Measurements from ENCODE around the gene GOPC. TPM values are rescaled to one million over a fixed set of nuclear protein-coding genes. Genes with fewer than 3 reads are reported as not detected.

The GOPC gene
- total and polyA plus RNA-seq, 2 experiments from 2014 or later = 15.5 to 26.4 TPM

DNA sequence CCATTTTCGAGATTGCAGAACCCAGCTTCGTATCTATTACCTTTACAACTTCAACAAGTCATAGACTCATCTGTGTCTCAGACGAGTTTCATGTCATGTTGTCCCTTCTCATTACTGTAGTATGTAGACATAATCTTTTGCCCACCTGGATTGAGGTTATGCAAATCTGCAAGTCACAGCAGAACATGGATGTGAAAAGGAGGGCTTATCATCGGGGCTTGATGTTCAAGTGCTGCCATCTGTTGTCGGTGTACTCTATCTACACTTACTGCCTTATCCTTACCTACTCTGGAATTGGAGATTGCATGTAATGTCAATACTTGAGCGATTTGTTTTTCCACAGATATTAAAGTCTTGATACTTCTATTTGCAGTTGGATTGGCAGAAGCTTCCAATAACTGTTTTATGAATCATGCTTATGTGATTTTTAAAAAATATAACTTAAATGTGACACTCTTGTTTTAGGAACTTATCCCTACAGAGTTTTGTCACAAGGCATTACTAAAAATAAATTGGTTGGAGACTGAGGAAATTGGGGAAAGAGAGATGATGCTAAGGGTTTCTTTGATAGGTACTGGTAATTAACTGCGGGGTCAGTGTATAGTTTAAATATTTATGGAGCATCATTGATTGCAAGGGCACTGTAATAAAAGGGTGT is 3.0 kb upstream of the GOPC start:
- peaks cover 8% of the 10 kb centered on the region for H3K27me3 Mint-ChIP-seq (ENCODE audit: insufficient read depth, low read depth, poor library complexity)
- Histone ChIP-seq H3K27ac (ENCODE audit: low read depth) (no peak overlapping the region), H3K27me3 (ENCODE audit: insufficient read depth) (no peaks in the 10 kb centered on the region), H3K79me2 (replicated peaks; ENCODE audit: insufficient read depth) (peaks cover 17% of the 10 kb centered on the region), H3K4me2 (no peak overlapping the region), H2AFZ (no peak overlapping the region), H3K9me2 (ENCODE audit: insufficient read depth) (no peaks in the 10 kb centered on the region), H3K4me3 (no peak overlapping the region), H3F3A (replicated peaks; ENCODE audit: low read depth) (no peaks in the 10 kb centered on the region), H4K20me1 (replicated peaks; ENCODE audit: insufficient read depth) (no peaks in the 10 kb centered on the region), H3K36me3 (ENCODE audit: insufficient read depth) (no peaks in the 10 kb centered on the region), H3K4me1 (ENCODE audit: insufficient read depth) (peaks cover 6% of the 10 kb centered on the region; the same call in 1 of the 2 replicates)
- DNase-seq (ENCODE audit: low spot score) (peak; percentile 75), ATAC-seq (peak; percentile 33)
- H3K4me1 Mint-ChIP-seq = peaks cover 6% of the 10 kb centered on the region; the same call in 2 of the 3 replicates
- no peaks in the 10 kb centered on the region; the same call in 2 of the 3 replicates for H3K36me3 Mint-ChIP-seq (ENCODE audit: low read depth)
- H3K9me3 Mint-ChIP-seq = no peaks in the 10 kb centered on the region; the same call in 2 of the 3 replicates
- no peak for TF ChIP-seq ZNF331 (CRISPR knock-in tag; IDR thresholded peaks at IDR 0.05; ENCODE audit: low read depth)
- TF ChIP-seq, protein P1, sequence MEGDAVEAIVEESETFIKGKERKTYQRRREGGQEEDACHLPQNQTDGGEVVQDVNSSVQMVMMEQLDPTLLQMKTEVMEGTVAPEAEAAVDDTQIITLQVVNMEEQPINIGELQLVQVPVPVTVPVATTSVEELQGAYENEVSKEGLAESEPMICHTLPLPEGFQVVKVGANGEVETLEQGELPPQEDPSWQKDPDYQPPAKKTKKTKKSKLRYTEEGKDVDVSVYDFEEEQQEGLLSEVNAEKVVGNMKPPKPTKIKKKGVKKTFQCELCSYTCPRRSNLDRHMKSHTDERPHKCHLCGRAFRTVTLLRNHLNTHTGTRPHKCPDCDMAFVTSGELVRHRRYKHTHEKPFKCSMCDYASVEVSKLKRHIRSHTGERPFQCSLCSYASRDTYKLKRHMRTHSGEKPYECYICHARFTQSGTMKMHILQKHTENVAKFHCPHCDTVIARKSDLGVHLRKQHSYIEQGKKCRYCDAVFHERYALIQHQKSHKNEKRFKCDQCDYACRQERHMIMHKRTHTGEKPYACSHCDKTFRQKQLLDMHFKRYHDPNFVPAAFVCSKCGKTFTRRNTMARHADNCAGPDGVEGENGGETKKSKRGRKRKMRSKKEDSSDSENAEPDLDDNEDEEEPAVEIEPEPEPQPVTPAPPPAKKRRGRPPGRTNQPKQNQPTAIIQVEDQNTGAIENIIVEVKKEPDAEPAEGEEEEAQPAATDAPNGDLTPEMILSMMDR (conservative IDR thresholded peaks at IDR 0.05; ENCODE audit: low read depth in 2 of 2) = peak; percentile 71 to 91
- H3K4me3 Mint-ChIP-seq = no peak overlapping the region
- no peak overlapping the region for H3K27ac Mint-ChIP-seq

DNA sequence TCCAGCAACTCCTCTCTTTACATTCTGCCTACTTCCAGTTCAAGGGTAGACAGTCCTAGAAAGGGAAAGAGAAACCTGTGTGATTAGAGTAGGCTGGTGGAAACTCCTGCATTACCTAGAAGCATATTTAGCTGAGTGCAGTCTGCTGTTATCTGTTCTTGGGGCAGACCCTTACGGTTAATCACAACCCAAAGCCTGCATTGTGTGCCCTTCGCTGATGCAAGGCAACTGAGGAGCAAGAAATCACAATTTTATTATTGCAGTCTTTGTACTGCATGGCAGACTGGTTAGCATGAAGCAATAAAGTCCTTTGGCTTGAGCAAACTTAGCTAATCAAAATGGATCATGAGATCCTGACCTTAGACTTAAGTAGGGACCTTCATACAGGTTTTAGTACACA is 1.5 kb upstream of the GOPC start:
- Histone ChIP-seq H3K4me3 (no peak overlapping the region), H3F3A (replicated peaks; ENCODE audit: low read depth) (no peaks in the 10 kb centered on the region), H3K79me2 (replicated peaks; ENCODE audit: insufficient read depth) (peaks cover 32% of the 10 kb centered on the region), H3K9me2 (ENCODE audit: insufficient read depth) (no peaks in the 10 kb centered on the region), H3K27me3 (ENCODE audit: insufficient read depth) (no peaks in the 10 kb centered on the region), H3K4me2 (no peak overlapping the region), H3K4me1 (ENCODE audit: insufficient read depth) (peaks cover 6% of the 10 kb centered on the region), H2AFZ (no peak overlapping the region), H3K36me3 (ENCODE audit: insufficient read depth) (no peaks in the 10 kb centered on the region), H4K20me1 (replicated peaks; ENCODE audit: insufficient read depth) (no peaks in the 10 kb centered on the region), H3K27ac (ENCODE audit: low read depth) (no peak overlapping the region)
- Mint-ChIP-seq H3K9me3 (no peaks in the 10 kb centered on the region; the same call in 2 of the 3 replicates), H3K36me3 (ENCODE audit: low read depth) (peaks cover 3% of the 10 kb centered on the region), H3K4me3 (no peak overlapping the region), H3K4me1 (peaks cover 7% of the 10 kb centered on the region; the same call in 2 of the 3 replicates), H3K27ac (no peak overlapping the region), H3K27me3 (ENCODE audit: insufficient read depth, low read depth, poor library complexity) (peaks cover 8% of the 10 kb centered on the region)
- DNase-seq (ENCODE audit: low spot score) (no peak), ATAC-seq (no peak)
- no peak for TF ChIP-seq EZH2phosphoT487 (IDR thresholded peaks at IDR 0.05; ENCODE audit: unreplicated experiment)
- TF ChIP-seq JUNB (IDR thresholded peaks at IDR 0.05; ENCODE audit: unreplicated experiment) = no peak
- TF ChIP-seq ZNF114 (CRISPR knock-in tag; IDR thresholded peaks at IDR 0.05) = no peak
- TF ChIP-seq NANOG (IDR thresholded peaks at IDR 0.05; ENCODE audit: borderline replicate concordance) = no peak
- TF ChIP-seq, protein P2, sequence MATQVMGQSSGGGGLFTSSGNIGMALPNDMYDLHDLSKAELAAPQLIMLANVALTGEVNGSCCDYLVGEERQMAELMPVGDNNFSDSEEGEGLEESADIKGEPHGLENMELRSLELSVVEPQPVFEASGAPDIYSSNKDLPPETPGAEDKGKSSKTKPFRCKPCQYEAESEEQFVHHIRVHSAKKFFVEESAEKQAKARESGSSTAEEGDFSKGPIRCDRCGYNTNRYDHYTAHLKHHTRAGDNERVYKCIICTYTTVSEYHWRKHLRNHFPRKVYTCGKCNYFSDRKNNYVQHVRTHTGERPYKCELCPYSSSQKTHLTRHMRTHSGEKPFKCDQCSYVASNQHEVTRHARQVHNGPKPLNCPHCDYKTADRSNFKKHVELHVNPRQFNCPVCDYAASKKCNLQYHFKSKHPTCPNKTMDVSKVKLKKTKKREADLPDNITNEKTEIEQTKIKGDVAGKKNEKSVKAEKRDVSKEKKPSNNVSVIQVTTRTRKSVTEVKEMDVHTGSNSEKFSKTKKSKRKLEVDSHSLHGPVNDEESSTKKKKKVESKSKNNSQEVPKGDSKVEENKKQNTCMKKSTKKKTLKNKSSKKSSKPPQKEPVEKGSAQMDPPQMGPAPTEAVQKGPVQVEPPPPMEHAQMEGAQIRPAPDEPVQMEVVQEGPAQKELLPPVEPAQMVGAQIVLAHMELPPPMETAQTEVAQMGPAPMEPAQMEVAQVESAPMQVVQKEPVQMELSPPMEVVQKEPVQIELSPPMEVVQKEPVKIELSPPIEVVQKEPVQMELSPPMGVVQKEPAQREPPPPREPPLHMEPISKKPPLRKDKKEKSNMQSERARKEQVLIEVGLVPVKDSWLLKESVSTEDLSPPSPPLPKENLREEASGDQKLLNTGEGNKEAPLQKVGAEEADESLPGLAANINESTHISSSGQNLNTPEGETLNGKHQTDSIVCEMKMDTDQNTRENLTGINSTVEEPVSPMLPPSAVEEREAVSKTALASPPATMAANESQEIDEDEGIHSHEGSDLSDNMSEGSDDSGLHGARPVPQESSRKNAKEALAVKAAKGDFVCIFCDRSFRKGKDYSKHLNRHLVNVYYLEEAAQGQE (IDR thresholded peaks at IDR 0.05; ENCODE audit: unreplicated experiment) = no peak
- TF ChIP-seq, protein P1 (conservative IDR thresholded peaks at IDR 0.05; ENCODE audit: low read depth in 2 of 2) = no peak
- TF ChIP-seq CREB1 (CRISPR knock-in tag; IDR thresholded peaks at IDR 0.05; ENCODE audit: low read depth) = no peak
- no peak for TF ChIP-seq POLR2AphosphoS5 (IDR thresholded peaks at IDR 0.05; ENCODE audit: low read depth)
- TF ChIP-seq ZNF331 (CRISPR knock-in tag; IDR thresholded peaks at IDR 0.05; ENCODE audit: low read depth) = no peak
- TF ChIP-seq STAT1 (IDR thresholded peaks at IDR 0.05; ENCODE audit: unreplicated experiment) = no peak
- no peak for TF ChIP-seq EZH2 (IDR thresholded peaks at IDR 0.05; ENCODE audit: low read depth, unreplicated experiment)
- TF ChIP-seq, protein P3, sequence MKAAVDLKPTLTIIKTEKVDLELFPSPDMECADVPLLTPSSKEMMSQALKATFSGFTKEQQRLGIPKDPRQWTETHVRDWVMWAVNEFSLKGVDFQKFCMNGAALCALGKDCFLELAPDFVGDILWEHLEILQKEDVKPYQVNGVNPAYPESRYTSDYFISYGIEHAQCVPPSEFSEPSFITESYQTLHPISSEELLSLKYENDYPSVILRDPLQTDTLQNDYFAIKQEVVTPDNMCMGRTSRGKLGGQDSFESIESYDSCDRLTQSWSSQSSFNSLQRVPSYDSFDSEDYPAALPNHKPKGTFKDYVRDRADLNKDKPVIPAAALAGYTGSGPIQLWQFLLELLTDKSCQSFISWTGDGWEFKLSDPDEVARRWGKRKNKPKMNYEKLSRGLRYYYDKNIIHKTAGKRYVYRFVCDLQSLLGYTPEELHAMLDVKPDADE (IDR thresholded peaks at IDR 0.05) = no peak
